ENCODE data around the gene DTX2.
"Not testable (repeated sequence)": the region's sequence is repeated elsewhere in the genome, so short reads cannot be mapped to it uniquely, and the experiment has no call there.

DTX2 gene

DNA sequence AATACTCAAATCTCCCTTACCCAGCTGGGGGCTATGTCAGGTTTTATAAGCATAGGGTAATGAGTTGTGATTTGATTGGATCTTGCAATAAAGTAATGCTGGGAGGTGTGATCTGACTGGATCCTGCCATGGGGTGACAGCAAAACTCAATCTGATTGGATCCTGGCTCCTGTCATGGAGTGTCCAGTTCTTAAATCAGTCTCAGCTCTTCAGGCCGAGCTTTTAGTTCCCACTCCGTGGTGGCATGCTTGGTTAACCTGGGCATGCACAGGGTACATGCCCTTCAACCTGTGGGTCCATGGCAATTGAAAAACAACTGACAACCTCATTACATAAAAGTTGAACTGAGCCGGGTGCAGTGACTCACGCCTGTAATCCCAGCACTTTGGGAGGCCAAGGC is 64.7 kb downstream of the DTX2 start:
- H3K79me1 ChIP-seq (ENCODE audit: low read length); H3K4me1 ChIP-seq (ENCODE audit: control insufficient read depth, low read depth, low read length); H2BK120ac ChIP-seq (ENCODE audit: low read depth, low read length); H3K36me3 ChIP-seq (ENCODE audit: control insufficient read depth, insufficient read depth, low read length); H3K23ac ChIP-seq (ENCODE audit: low read length); H3K27me3 ChIP-seq (ENCODE audit: insufficient read depth, low read length, poor library complexity); DNase-seq; H3K56ac ChIP-seq (ENCODE audit: low read length); H2BK5ac ChIP-seq (ENCODE audit: low read length); H3K18ac ChIP-seq (ENCODE audit: low read length); H2AK5ac ChIP-seq (ENCODE audit: low read length); H3K9ac ChIP-seq (ENCODE audit: low read length); H3K4me2 ChIP-seq (ENCODE audit: low read length); H3K4me3 ChIP-seq (ENCODE audit: low read length); H3K4ac ChIP-seq (ENCODE audit: low read depth, low read length); H3K27ac ChIP-seq (ENCODE audit: low read depth, low read length); H4K8ac ChIP-seq (ENCODE audit: low read depth, low read length); H3K79me2 ChIP-seq (ENCODE audit: control insufficient read depth, insufficient read depth, low read length); H2BK15ac ChIP-seq (replicated peaks; ENCODE audit: low read depth); H4K5ac ChIP-seq (ENCODE audit: low read length): not testable (repeated sequence)
- no CpG with 5 or more reads among the region's 4 CpGs for WGBS (ENCODE audit: extremely low coverage, insufficient coverage, low lambda C conversion rate)

DNA sequence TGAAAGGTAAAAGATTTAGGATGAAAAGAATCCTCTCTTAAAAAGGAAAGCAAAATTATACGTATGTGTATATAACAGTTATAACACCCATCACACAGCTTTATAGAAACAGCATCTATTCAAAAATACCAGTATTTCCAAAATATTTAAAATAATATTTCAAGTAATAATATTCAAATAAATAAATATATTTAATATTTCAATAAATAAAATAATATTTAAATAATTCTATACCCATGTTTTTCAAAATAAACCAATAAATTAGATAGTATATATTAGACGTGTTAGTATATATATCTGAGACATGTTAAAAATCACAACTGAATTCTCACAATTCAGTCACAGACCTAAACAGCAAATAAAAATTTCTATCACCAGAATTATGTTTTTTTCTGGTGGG is 70.1 kb downstream of the DTX2 start:
- H3K4me3 ChIP-seq (ENCODE audit: low read length); H2BK120ac ChIP-seq (ENCODE audit: low read depth, low read length); H3K18ac ChIP-seq (ENCODE audit: low read length); H2BK15ac ChIP-seq (replicated peaks; ENCODE audit: low read depth); H4K8ac ChIP-seq (ENCODE audit: low read depth, low read length); H3K27me3 ChIP-seq (ENCODE audit: insufficient read depth, low read length, poor library complexity); H3K79me1 ChIP-seq (ENCODE audit: low read length); H2AK5ac ChIP-seq (ENCODE audit: low read length); H2BK5ac ChIP-seq (ENCODE audit: low read length); H3K4me1 ChIP-seq (ENCODE audit: control insufficient read depth, low read depth, low read length); H3K4ac ChIP-seq (ENCODE audit: low read depth, low read length); H4K5ac ChIP-seq (ENCODE audit: low read length); H3K23ac ChIP-seq (ENCODE audit: low read length); DNase-seq; H3K79me2 ChIP-seq (ENCODE audit: control insufficient read depth, insufficient read depth, low read length); H3K9ac ChIP-seq (ENCODE audit: low read length); H3K36me3 ChIP-seq (ENCODE audit: control insufficient read depth, insufficient read depth, low read length); H3K56ac ChIP-seq (ENCODE audit: low read length); H3K4me2 ChIP-seq (ENCODE audit: low read length); H3K27ac ChIP-seq (ENCODE audit: low read depth, low read length): not testable (repeated sequence)
- WGBS (ENCODE audit: extremely low coverage, insufficient coverage, low lambda C conversion rate), result no CpG with 5 or more reads among the region's 2 CpGs

DNA sequence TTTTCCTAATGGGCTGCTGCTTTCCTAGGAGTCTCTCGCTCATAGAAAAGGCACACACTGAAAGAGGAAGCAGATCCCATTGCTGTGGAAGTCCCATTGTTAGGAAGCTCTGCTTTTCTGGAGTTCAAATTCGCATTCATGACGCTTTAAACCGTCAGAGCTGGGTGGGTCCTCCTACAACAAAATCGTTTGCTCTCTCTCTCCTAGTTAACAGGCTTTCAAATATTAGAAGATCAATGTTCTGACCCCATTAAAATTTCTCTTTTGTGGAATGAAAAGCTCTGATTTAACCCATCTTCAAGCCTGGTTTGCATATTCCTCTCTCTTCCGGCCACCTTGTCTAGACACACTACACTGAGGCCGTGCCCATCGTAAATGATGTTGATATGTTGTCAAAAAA is 81.7 kb downstream of the DTX2 start, which contains the start of gene SPDYE16:
SPDYE16 (minus strand) TSS at position 101 of the 400 bp plus-strand sequence. CDS start 1,838 bp downstream, outside the sequence.
- H4K5ac ChIP-seq (ENCODE audit: low read length); H3K27me3 ChIP-seq (ENCODE audit: insufficient read depth, low read length, poor library complexity); H3K79me1 ChIP-seq (ENCODE audit: low read length); H3K4me1 ChIP-seq (ENCODE audit: control insufficient read depth, low read depth, low read length); H3K36me3 ChIP-seq (ENCODE audit: control insufficient read depth, insufficient read depth, low read length); H2AK5ac ChIP-seq (ENCODE audit: low read length); H3K18ac ChIP-seq (ENCODE audit: low read length); H3K9ac ChIP-seq (ENCODE audit: low read length); H3K4ac ChIP-seq (ENCODE audit: low read depth, low read length); H2BK120ac ChIP-seq (ENCODE audit: low read depth, low read length); H2BK15ac ChIP-seq (replicated peaks; ENCODE audit: low read depth); H2BK5ac ChIP-seq (ENCODE audit: low read length); H4K8ac ChIP-seq (ENCODE audit: low read depth, low read length); H3K23ac ChIP-seq (ENCODE audit: low read length); DNase-seq; H3K4me3 ChIP-seq (ENCODE audit: low read length); H3K4me2 ChIP-seq (ENCODE audit: low read length); H3K79me2 ChIP-seq (ENCODE audit: control insufficient read depth, insufficient read depth, low read length); H3K27ac ChIP-seq (ENCODE audit: low read depth, low read length); H3K56ac ChIP-seq (ENCODE audit: low read length): not testable (repeated sequence)
- WGBS (ENCODE audit: extremely low coverage, insufficient coverage, low lambda C conversion rate), result no CpG with 5 or more reads among the region's 8 CpGs

DNA sequence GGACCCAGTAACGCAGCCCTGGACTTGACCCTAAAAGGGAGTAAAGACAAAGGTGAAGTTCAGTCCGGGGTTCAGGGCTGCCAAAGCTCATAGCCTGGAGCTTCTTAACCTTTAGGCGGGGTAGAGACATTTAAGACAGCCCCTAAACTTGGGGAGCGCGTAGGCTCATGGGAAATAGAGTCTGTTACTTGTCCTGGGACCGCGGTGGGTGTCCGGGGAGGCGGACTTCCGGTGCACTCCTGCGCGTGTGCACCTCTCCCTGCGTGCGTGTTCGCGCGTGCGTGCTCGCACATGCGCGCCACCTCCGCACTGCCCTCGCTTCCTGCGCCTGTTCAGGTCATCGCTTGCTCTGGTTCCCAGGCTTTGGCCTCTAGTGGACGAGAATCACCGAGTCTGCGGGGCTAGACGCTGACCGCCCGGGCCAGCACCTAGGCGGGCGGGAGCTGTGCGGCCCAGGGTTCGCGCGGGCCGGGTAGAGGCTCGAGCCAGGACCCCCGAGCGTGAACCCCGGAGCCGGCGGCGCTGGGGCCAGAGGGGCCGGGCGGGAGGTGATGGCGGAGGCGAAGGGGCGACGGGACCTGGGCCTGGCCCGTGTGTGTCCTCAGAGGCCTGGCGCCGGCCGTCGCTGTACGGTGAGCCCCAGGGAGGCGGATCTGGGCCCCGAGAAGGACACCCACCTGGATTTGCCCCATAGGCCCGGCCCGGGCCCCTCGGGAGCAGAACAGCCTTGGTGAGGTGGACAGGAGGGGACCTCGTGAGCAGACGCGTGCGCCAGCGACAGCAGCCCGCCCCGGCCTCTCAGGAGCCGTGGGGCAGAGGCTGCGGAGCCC is 87.7 kb downstream of the DTX2 start:
- WGBS (ENCODE audit: extremely low coverage, insufficient coverage, low lambda C conversion rate), result no CpG with 5 or more reads among the region's 71 CpGs

DNA sequence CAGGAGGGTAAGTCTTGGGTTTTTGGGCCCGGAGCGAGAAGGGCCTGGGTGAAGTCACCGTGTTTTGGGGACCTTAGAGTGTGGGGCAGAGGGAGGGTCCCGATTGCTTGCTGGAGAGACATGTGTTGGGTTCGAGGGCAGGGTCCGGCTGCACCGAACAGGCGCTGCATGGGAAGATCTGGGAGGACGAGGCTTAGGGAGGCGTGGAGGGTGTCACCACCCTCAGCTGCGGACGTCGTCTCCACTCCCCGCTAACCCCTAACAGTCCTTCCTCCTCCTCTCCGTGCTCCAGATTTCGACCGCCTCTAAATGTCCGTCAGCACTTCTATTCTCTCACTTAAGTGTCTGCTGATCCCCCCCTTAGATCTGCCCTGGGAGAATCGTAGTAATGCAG is 88.3 kb downstream of the DTX2 start:
- not testable (repeated sequence) for H3K23ac ChIP-seq (ENCODE audit: low read length); H3K4ac ChIP-seq (ENCODE audit: low read depth, low read length); H4K8ac ChIP-seq (ENCODE audit: low read depth, low read length); H3K79me2 ChIP-seq (ENCODE audit: control insufficient read depth, insufficient read depth, low read length); H2BK15ac ChIP-seq (replicated peaks; ENCODE audit: low read depth); H3K27ac ChIP-seq (ENCODE audit: low read depth, low read length); H3K4me1 ChIP-seq (ENCODE audit: control insufficient read depth, low read depth, low read length); H2AK5ac ChIP-seq (ENCODE audit: low read length); H3K36me3 ChIP-seq (ENCODE audit: control insufficient read depth, insufficient read depth, low read length); H4K5ac ChIP-seq (ENCODE audit: low read length); H2BK120ac ChIP-seq (ENCODE audit: low read depth, low read length); H3K4me2 ChIP-seq (ENCODE audit: low read length); H2BK5ac ChIP-seq (ENCODE audit: low read length); DNase-seq; H3K27me3 ChIP-seq (ENCODE audit: insufficient read depth, low read length, poor library complexity); H3K79me1 ChIP-seq (ENCODE audit: low read length)
- Histone ChIP-seq H3K18ac (ENCODE audit: low read length) (peak overlapping the region; percentile 61), H3K56ac (ENCODE audit: low read length) (peak overlapping the region; percentile 83), H3K9ac (ENCODE audit: low read length) (peak overlapping the region; percentile 74), H3K4me3 (ENCODE audit: low read length) (peak overlapping the region; percentile 56)
- no CpG with 5 or more reads among the region's 19 CpGs for WGBS (ENCODE audit: extremely low coverage, insufficient coverage, low lambda C conversion rate)

More for the DNA sequence above, 87.7 kb downstream of the DTX2 start:
- DNase-seq, result peak; percentile 98
- not testable (repeated sequence) for H3K79me2 ChIP-seq (ENCODE audit: control insufficient read depth, insufficient read depth, low read length); H4K8ac ChIP-seq (ENCODE audit: low read depth, low read length); H3K27me3 ChIP-seq (ENCODE audit: insufficient read depth, low read length, poor library complexity); H4K5ac ChIP-seq (ENCODE audit: low read length); H3K4me1 ChIP-seq (ENCODE audit: control insufficient read depth, low read depth, low read length); H2BK5ac ChIP-seq (ENCODE audit: low read length); H2BK120ac ChIP-seq (ENCODE audit: low read depth, low read length); H3K4me2 ChIP-seq (ENCODE audit: low read length); H3K36me3 ChIP-seq (ENCODE audit: control insufficient read depth, insufficient read depth, low read length); H3K23ac ChIP-seq (ENCODE audit: low read length); H2AK5ac ChIP-seq (ENCODE audit: low read length); H2BK15ac ChIP-seq (replicated peaks; ENCODE audit: low read depth); H3K79me1 ChIP-seq (ENCODE audit: low read length)
- H3K27ac ChIP-seq (ENCODE audit: low read depth, low read length), result peak overlapping the region; percentile 62
- peak overlapping the region; percentile 61 for H3K18ac ChIP-seq (ENCODE audit: low read length)
- H3K4ac ChIP-seq (ENCODE audit: low read depth, low read length), result peak overlapping the region; percentile 71
- H3K56ac ChIP-seq (ENCODE audit: low read length), result peak overlapping the region; percentile 83
- H3K9ac ChIP-seq (ENCODE audit: low read length), result peak overlapping the region; percentile 74
- peak overlapping the region; percentile 56 for H3K4me3 ChIP-seq (ENCODE audit: low read length)

DNA sequence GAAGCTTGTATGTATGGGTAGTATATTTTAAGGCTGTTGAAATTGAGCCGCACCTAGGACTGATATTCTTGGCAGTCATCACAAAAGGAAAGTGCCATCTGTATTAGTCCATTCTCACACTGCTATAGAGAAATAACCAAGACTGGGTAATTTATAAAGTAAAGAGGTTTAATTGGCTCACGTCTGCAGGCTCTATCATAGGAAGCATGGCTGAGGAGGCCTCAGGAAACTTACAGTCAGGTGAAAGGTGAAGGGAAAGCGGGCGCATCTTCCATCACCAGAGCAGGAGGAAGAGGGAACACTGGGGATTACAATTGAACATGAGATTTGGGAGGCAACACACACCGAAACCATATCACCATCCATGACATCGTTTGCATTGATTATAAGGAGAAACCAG is 90.5 kb downstream of the DTX2 start:
- H2BK120ac ChIP-seq (ENCODE audit: low read depth, low read length), result not testable (repeated sequence)
- no CpG with 5 or more reads among the region's 6 CpGs for WGBS (ENCODE audit: extremely low coverage, insufficient coverage, low lambda C conversion rate)

More for the DNA sequence above, 90.5 kb downstream of the DTX2 start:
- H3K79me2 ChIP-seq (ENCODE audit: control insufficient read depth, insufficient read depth, low read length); H4K8ac ChIP-seq (ENCODE audit: low read depth, low read length); H3K56ac ChIP-seq (ENCODE audit: low read length); H3K4me2 ChIP-seq (ENCODE audit: low read length); H3K27me3 ChIP-seq (ENCODE audit: insufficient read depth, low read length, poor library complexity); H3K4ac ChIP-seq (ENCODE audit: low read depth, low read length); H3K79me1 ChIP-seq (ENCODE audit: low read length); H2BK15ac ChIP-seq (replicated peaks; ENCODE audit: low read depth); H3K9ac ChIP-seq (ENCODE audit: low read length); DNase-seq; H3K36me3 ChIP-seq (ENCODE audit: control insufficient read depth, insufficient read depth, low read length); H3K27ac ChIP-seq (ENCODE audit: low read depth, low read length); H4K5ac ChIP-seq (ENCODE audit: low read length); H2AK5ac ChIP-seq (ENCODE audit: low read length); H3K4me1 ChIP-seq (ENCODE audit: control insufficient read depth, low read depth, low read length); H3K18ac ChIP-seq (ENCODE audit: low read length); H3K23ac ChIP-seq (ENCODE audit: low read length); H3K4me3 ChIP-seq (ENCODE audit: low read length); H2BK5ac ChIP-seq (ENCODE audit: low read length): not testable (repeated sequence)
